ENCODE data around the gene SPHKAP.

- TF ChIP-seq CTCF (IDR thresholded peaks at IDR 0.05 in 8 of 11, conservative IDR thresholded peaks at IDR 0.05 in 3 of 11), result no peak
- no peak for TF ChIP-seq POLR2A (IDR thresholded peaks at IDR 0.05)
Measured at GRCh38 chr2:227932403-227932802, 249.1 kb downstream of the SPHKAP start.

Measured in spleen (tissue), 7 donors.